SU-DHL-6 (cell line): ENCODE data around the gene LIX1.

ENCODE experiments used
- CTCF ChIP-seq: fragments of 200-600 bp; sonication (generic); IDR thresholded peaks from one replicate; pipeline ENCODE4 v1.5.1; 2017; ENCODE audit warnings: antibody characterized with exemption, mild to moderate bottlenecking, low read length, moderate library complexity; ENCODE audit not compliant: insufficient read depth, poor library complexity, severe bottlenecking
- EZH2phosphoT487 ChIP-seq: fragments of 200-600 bp; sonication (generic), shearing (Covaris generic); conservative IDR thresholded peaks from 2 replicates; pipeline ENCODE4 v1.6.1; 2018; ENCODE audit warnings: mild to moderate bottlenecking, antibody characterized with exemption, low read length, moderate library complexity, mixed read lengths

GRCh38 chr5:97044052-97044451 is 98.4 kb downstream of the LIX1 start:
- TF ChIP-seq EZH2phosphoT487 (no peak), CTCF (no peak)
